ENCODE results near the gene SRCIN1.

SRCIN1 gene

GRCh38 chr17:38557836-38558727, 47.7 kb downstream of the SRCIN1 start:
- H3K4me3 ChIP-seq (ENCODE audit: low read depth, low read length): peak overlapping the region; percentile 41

GRCh38 chr17:38557396-38557795, 48.4 kb downstream of the SRCIN1 start:
- H3K4me3 ChIP-seq (ENCODE audit: low read depth, low read length): no peak overlapping the region
- no peak for TF ChIP-seq CTCF (conservative IDR thresholded peaks at IDR 0.05; ENCODE audit: low read depth, low read length)
- no peak for DNase-seq (ENCODE audit: low read depth)

More at GRCh38 chr17:38557836-38558727, 47.7 kb downstream of the SRCIN1 start:
- DNase-seq (ENCODE audit: low read depth): peak; percentile 94
- peak; percentile 89 for TF ChIP-seq CTCF (conservative IDR thresholded peaks at IDR 0.05; ENCODE audit: low read depth, low read length)

GRCh38 chr17:38556239-38556638, 49.5 kb downstream of the SRCIN1 start:
- DNase-seq (ENCODE audit: low read depth): no peak
- H3K4me3 ChIP-seq (ENCODE audit: low read depth, low read length): no peak overlapping the region
- TF ChIP-seq CTCF (conservative IDR thresholded peaks at IDR 0.05; ENCODE audit: low read depth, low read length): no peak

- peak; percentile 43 for DNase-seq (ENCODE audit: low read depth)
- no peak for TF ChIP-seq CTCF (conservative IDR thresholded peaks at IDR 0.05; ENCODE audit: low read depth, low read length)
- no peak overlapping the region for H3K4me3 ChIP-seq (ENCODE audit: low read depth, low read length)
Measured at GRCh38 chr17:38554430-38555350, 51.1 kb downstream of the SRCIN1 start.

GRCh38 chr17:38552343-38552742, 53.4 kb downstream of the SRCIN1 start:
- TF ChIP-seq CTCF (conservative IDR thresholded peaks at IDR 0.05; ENCODE audit: low read depth, low read length): no peak
- no peak for DNase-seq (ENCODE audit: low read depth)
- H3K4me3 ChIP-seq (ENCODE audit: low read depth, low read length): no peak overlapping the region

GRCh38 chr17:38551121-38551520, 54.6 kb downstream of the SRCIN1 start:
- no peak for TF ChIP-seq CTCF (conservative IDR thresholded peaks at IDR 0.05; ENCODE audit: low read depth, low read length)
- no peak overlapping the region for H3K4me3 ChIP-seq (ENCODE audit: low read depth, low read length)

More at GRCh38 chr17:38551121-38551520, 54.6 kb downstream of the SRCIN1 start:
- DNase-seq (ENCODE audit: low read depth): no peak

All from choroid plexus epithelial cell (primary cell).